GM13976 (cell line): ENCODE results near the gene EPB42.

Experiments used
- DNase-seq: peaks from one replicate; pipeline ENCODE4 v3.0.0; 2012; ENCODE audit warnings: low spot score
- in situ Hi-C: fragments of 300-500 bp; cut with MboI; formaldehyde crosslinking; loops from one replicate; pipeline ENCODE4 v1.12.0; 2022; ENCODE audit warnings: low sequenced_read_pairs, mixed read lengths, inconsistent platforms; ENCODE audit not compliant: unreplicated experiment
- TF ChIP-seq, protein P1 (sequence below): IDR thresholded peaks from 2 replicates; pipeline ENCODE4 v1.5.1; 2012; ENCODE audit warnings: borderline replicate concordance, mild to moderate bottlenecking; ENCODE audit not compliant: insufficient read depth; ENCODE audit errors: extremely low read depth, missing control alignments, control extremely low read depth

EPB42 gene

DNA sequence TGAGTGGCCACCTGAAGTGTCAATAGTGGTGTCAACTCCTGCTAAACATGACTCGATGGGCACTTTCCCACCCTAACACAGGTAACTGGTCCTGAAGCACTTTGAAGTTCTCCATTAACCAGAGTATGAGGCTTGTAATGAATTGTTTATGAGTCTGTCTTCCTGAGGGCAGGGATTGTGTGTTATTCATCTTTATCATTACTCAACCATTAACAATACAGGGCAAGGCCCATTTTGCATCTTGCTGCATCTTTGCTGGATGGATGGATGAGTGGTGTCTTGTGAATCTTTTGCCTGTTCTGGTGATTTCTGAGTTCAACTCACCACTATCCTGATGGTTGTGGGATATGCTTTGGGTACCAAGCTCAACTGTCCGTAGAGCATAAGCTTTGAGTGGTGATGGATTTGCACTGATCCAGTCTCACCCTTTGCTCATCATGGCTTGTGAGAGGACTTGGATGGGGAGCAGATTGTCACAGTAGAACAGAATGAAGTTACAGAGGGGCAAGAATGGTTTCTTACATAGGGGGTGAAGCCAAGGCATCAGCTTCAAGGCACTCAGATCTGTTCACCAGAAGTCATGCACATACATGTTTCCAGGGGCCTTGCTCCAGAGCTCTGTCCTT is 22.3 kb upstream of the EPB42 start:
- in situ Hi-C loops, result no loop called here
- no peak for DNase-seq
- TF ChIP-seq, protein P1, sequence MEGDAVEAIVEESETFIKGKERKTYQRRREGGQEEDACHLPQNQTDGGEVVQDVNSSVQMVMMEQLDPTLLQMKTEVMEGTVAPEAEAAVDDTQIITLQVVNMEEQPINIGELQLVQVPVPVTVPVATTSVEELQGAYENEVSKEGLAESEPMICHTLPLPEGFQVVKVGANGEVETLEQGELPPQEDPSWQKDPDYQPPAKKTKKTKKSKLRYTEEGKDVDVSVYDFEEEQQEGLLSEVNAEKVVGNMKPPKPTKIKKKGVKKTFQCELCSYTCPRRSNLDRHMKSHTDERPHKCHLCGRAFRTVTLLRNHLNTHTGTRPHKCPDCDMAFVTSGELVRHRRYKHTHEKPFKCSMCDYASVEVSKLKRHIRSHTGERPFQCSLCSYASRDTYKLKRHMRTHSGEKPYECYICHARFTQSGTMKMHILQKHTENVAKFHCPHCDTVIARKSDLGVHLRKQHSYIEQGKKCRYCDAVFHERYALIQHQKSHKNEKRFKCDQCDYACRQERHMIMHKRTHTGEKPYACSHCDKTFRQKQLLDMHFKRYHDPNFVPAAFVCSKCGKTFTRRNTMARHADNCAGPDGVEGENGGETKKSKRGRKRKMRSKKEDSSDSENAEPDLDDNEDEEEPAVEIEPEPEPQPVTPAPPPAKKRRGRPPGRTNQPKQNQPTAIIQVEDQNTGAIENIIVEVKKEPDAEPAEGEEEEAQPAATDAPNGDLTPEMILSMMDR, result no peak

DNA sequence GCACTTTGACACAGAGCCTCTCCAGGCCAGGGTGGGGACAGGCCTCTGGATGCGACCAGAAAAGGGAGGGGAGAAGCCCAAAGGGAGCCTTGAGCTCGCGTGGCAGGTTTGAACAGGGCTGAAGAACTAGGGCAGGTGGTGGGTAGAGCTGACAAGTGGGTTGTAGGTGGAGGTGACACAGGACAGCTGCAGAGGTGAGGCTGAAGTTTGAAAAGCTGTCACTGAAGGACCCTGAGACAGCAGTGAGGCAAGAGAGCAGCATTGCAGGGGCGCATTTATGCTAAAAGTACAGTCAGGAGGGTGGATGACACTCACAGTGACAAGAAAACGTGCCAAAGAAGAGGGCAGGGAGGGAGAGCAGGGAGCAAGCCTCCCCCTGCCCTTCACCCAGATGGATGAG is 21.8 kb upstream of the EPB42 start:
- DNase-seq, result no peak
- TF ChIP-seq, protein P1, result no peak
- in situ Hi-C loops, result no loop called here

DNA sequence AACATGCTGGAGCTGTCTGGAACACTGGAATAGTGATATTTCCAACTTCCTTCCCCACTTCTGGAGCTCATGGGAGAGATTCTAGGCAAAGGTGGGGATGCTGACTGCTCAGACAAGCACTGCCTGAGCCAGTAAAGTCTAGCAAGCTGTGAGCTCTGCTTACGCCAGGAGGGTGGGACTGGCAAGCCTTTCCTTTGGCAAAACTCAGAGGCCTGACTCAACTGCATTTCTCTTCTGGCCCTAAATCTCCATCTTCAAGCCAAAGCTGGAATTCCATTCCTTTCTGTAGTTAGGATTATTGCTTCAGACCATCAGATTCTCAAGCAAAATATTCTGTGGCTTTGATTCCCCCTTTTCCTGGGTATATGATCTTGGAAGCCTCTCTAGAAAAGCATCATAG is 20.3 kb upstream of the EPB42 start:
- TF ChIP-seq, protein P1, result no peak
- in situ Hi-C loops, result no loop called here
- no peak for DNase-seq

DNA sequence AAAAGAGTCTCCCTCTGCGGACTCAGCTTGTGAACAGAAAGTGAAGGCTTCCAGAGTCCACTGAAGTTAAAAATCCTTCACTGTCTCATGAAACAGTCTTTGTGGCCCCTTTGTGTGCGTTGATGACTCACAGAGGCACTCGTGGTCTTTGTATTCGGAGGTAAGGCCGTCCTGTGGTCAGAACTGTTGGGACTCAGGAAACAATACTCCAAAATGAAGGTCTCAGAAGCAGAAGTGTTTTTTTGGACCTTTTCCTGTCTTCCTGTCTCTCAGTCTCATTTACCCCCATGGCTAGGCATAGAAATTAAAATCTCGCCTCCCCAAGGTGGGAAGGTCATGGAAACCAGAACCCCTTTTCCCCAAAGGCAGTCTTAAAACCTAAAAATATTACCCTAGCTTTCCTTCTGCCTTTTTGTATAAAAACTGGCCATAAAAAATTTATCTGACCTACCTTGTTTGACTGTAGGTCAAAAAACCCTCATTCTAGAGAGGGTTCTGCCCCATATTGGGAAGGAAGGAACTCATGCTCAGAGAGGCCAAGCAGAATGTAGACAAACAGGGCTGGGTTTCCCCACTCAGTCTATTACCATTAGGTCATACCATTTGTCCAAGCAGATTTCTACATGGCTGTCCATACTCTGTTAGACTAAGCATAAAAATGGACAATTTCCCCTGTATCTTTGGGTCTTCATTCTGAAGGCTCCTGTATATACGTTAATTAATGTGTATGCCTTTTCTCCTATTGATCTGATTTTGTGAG is 19.1 kb upstream of the EPB42 start:
- TF ChIP-seq, protein P1, result no peak
- DNase-seq, result peak; percentile 71
- in situ Hi-C loops, result no loop called here

DNA sequence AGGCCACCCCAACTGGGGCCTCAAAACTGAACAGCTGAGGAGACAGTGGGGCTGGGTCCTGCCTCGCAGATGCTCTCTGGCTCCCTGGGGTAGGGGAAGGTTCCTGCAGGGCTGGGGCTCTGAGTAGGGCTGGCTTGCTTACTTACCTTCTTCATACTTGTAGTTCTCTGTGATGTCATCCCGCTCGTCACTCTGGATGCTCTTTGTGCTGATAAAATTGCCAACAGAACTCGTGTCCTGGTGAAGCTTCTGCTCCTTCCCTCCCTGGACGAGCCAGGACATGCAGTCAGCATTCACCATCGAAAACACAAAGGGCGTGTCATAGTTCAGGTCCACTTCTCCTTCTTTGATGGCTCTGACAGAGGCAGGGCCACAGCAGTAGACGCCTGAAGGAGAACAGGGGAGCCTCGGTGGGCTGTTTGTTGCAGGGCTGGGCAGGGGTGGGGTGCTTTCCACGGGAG is 17.9 kb upstream of the EPB42 start:
- TF ChIP-seq, protein P1, result no peak
- no peak for DNase-seq
- in situ Hi-C loops, result no loop called here

DNA sequence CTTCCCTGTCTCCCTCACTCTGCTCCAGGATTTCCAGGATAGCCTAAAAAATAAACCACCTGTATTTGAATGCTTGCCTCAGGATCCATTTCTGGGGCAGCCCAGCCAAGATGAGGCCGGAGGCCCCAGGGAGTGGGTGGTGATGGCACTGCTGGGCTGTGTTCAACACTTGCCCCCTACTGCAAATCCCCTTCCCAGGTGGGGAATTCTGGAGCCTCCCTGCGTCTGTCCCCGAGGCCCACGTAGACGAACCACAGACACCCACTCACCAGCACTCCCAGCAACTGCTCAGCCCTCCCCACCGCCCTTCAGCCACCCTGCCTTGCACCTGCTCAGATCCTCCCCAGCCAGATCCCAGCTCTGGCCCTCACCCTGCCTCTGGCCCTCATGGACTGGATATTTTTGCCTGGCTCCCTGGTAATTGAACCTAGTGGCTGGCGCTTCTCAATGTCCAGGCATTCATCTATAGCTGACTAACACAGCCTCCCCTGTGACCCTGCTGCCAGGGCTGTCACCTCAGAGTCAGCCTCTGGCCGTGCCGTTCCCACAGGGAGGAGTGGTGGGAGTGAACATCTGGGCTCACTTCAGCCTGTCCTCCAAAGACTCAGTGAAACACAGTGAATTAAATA is 17.1 kb upstream of the EPB42 start:
- TF ChIP-seq, protein P1, result no peak
- DNase-seq, result no peak
- in situ Hi-C loops, result no loop called here
